GM20431 (cell line): ENCODE measurements around the gene CEBPG.

ENCODE experiments used
- in situ Hi-C: fragments of 300-500 bp; cut with MseI, MboI; formaldehyde crosslinking; loops from one replicate; pipeline ENCODE4 v1.15.0; 2020; ENCODE audit warnings: low sequenced_read_pairs; ENCODE audit not compliant: unreplicated experiment

CEBPG gene

DNA sequence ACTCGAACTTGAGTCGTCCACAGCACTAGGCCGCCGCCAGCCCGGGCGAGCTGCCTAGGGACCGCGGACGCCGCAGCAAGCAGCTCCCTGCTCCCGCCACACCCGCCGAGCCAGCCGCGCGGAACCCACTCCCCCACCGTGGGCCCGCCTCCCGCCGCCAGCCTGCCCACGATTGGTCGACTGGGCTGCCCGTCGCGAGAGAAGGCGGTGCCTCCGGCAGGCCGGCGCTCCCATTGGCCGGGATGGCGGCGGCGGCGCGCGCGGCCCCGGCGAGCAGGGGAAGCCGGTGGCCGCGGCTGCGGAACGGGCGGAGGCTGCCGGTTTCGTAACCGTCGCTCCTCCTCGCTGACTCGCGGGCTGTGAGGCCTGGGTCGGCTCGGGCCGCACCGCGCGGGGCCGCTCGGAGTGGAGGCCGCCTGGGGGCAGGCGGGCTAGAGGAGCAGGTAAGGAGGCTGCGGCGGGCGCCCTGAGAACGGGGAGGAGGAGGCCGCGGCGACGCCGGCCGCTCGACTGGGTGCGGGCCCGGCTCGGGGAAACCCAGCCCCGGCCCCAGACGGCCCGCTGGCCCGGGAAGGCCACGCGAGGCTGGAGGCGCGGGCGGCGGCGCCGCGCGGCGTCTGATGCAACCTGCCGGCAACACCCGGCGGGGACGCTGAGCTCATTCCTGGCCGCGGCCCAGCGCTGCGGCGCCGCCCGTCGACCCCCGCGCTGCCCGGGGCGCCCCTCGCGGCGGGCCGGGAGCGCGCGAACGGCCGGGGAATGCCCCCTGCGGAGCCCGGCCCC, at the start of gene CEBPG:
Gene CEBPG, plus strand, starts transcription at position 257 of the 783 bp plus-strand sequence. CDS start 5,531 bp downstream, outside the sequence.
- in situ Hi-C loops: no loop called here

DNA sequence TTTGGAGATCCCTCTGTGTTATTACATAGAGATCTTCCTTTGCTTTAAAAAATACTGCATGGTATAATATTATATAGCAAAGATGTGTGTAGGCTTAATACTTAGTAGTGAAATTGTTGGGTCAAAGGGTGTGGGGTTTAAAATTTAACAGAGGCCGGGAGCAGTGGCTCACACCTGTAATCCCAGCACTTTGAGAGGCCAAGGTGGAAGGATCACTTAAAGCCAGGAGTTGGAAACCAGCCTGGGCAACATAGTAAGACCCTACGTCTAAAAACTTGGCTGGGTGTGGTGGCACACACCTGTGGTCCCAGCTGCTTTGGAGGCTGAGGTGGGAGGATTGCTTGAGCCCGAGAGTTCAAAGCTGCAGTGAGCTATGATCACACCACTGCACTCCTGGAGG, 48.9 kb upstream of the CEBPG start:
- in situ Hi-C loops: no loop called here

DNA sequence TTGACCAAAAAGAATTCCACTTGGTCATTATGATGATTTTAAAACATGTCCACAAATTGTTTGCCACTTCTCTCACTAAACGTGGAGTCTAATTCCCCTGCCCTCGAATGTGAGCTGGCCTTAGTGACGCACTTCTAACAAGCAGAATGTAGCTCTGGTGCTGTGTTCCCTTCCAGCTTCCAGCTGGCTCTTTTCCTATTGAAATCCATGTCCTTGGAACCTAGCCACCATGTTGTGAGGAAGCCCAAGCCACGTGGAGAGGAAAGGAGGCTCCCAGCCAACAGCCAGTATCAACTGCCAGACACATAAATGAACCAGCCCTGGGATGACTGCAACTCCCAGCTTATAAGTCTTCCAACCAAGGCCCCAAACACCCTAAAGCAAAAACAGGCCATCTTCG, 47.6 kb upstream of the CEBPG start:
- in situ Hi-C loops: no loop called here

DNA sequence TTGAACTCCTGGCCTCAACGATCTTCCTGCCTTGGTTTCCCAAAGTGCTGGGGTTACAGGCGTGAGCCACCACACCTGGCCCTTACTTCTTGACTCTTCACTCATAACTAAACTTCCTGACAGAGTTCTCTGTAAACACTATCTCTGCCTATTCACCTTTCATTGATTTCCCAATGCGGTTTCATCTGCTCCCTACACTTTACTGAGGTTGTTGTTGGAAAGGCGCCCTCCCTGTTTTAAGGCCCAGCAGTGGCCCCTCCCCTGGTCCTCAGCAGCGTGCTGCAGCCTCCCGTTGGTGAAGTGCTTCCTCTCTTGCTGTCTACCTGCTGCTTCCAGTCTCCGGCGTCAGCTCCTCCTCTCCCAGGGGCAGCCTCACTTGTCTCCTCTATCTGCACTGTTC, 44.4 kb upstream of the CEBPG start:
- in situ Hi-C loops: no loop called here

DNA sequence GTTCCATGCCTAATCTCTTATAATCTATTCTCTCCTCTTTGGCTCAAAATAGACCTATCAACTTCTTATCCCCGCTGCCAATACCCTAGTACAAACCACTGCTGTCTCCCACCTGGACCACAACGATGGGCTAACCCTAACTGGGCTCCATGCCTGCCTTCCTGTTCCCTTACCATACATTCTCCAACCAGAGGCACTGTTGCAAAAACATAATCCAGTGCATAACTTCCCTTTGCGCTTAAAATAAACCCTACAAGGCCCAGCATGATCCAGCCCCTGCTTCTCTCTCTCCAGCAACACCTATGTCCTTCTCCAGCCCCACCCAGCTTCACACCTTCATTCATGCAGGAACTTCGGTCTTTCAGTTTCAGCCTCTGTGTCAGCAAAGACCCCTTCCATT, 43.8 kb upstream of the CEBPG start:
- in situ Hi-C loops: no loop called here

DNA sequence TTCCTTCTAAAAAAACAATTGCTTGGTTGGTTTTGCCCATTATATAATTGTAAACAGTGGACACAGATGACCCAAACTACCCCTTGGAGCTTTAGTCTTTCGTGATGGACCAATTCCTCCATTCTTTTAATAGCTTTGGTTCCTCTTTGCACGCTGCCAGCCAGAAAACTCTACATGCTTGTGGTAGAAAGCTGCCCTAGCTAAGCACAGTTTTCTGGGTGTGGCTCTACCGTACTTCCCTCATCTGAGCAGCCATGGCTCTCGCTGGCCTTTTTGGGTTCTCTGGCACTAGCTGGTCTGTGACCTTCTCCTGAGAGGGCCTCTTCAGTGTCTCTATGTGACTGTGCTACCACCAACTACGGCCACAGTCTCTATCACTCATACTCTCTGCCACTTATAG, 41.3 kb upstream of the CEBPG start:
- in situ Hi-C loops: no loop called here

DNA sequence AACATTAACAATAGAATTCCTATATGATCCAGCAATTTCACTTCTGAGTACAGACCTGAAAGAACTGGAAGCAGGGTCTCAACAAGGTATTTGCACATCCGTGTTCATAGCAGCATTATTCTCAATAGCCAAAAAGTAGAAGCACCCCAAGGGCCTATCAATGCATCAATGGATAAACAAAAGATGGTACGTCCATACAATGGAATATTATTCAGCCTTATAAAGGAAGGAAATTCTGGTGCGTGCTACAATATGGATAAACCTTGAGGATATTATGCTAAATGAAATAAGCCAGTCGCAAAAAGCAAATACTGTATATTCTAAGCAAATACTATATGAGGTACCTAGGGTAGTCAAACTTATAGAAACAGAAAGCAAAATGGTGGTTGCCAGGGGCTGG, 40.4 kb upstream of the CEBPG start:
- in situ Hi-C loops: no loop called here

DNA sequence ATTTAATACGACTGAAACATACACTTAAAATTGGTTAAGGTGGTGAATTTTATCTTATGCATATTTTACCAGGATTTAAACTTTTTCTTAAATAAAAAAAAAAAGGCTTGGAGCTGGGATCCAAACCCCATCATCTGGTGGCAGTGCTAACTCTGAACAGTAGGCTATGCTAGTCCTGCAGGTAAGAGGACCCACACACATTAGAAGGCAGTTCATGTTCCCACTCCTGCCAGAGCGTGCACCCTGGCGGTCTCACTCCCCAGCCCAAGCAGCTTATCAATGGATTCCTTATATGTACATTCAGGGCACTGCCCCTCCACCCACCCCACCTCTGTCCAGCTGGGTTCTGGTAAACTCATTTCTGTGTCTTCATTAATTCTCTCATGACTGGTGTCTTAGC, 39.9 kb upstream of the CEBPG start:
- in situ Hi-C loops: no loop called here

DNA sequence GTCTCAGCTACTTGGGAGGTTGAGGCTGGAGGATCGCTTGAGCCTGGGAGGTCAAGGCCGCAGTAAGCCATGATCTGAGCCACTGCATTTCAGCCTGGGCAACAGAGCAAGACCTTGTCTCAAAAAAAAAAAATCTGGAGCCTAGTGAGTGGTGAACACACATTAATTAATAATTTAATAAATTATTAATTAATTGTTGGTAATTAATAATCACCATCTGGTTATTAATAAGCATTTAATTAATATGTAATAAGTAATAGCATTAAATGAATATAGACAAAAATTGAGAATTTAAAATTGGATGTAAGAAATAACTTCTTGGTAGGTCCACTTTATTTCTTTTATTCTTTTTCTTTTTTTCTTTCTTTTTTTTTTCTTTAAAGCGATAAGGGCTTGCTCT, 39.2 kb upstream of the CEBPG start:
- in situ Hi-C loops: no loop called here

DNA sequence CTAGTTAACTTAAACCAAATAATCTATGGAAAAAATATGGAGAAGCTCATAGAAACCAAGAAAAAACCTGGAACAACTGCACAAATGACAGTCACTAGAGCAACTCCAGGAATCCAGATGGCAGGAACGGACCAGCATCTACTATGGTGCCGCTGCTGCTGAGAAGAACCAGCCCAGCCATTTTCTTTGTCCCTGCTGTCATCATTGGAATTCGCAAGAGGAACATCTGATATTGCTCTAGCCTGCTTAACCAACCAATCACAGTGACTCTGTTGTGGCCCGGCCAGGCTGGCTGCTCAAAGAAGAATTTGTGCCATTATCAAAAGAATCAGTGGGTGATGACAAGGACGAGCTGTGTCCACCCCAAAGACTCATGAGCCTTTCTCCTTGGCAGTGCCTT, 38.1 kb upstream of the CEBPG start:
- in situ Hi-C loops: no loop called here

DNA sequence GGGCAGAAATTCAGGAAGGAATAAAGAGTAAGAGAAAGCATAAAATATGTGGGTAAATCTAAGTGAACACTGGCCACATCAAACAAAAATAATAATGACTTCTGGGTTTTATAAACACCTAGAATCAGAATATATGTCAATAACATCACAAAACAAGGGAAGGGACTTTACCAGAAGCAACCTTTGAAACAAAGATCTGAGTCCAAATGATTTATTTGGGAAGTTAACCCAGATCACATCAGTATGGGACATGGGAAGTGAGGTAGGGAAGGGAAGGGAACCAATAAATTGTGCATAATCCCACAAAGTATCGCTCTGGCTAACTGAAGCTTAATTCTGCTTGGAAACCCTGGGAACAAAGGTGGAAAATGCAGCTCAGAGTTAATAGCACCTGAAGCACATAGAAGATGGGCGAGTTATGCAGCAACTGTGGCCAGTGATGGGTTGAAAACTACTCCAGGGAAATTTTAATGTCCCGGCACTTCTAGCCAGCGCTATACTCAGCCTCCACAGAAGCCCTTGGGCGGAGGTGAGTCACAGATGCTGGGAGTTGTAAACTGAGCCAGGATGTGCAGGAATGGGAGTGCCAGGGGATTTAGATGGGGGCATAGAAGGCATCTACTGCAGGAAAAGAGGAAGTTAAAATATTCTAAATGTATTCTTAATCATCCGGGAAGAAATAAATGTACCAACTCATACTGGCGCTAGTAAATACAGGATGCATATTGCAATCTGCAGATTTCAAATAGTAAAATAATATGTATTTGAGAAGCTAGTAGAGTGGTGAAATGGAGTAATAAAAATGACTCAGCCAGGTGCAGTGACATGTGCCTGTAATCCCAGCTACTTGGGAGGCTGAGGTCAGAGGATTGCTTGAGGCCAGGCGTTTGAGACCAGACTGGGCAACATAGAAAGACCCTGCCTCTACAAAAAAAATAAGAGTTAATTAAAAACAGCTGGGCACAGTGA, 34.2 kb upstream of the CEBPG start:
- in situ Hi-C loops: no loop called here

DNA sequence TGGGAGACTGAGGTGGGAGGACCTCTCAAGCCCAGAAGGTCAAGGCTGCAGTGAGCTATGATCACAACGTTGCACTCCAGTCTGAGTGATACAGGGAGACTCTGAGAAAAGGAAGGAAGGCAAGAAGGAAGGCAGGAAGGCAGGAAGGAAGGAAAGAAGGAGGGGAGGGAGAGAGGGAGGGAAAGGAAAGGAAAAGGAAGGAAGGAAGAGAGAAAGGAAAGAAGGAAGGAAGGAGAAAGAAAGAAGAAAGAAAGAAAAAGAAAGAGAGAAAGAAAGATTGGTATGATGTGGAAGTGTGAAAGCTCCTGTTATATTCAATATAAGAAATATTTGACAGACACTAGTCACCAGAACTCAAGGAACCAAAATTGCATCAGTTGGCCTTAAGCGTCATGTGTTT, 32.5 kb upstream of the CEBPG start:
- in situ Hi-C loops: no loop called here

DNA sequence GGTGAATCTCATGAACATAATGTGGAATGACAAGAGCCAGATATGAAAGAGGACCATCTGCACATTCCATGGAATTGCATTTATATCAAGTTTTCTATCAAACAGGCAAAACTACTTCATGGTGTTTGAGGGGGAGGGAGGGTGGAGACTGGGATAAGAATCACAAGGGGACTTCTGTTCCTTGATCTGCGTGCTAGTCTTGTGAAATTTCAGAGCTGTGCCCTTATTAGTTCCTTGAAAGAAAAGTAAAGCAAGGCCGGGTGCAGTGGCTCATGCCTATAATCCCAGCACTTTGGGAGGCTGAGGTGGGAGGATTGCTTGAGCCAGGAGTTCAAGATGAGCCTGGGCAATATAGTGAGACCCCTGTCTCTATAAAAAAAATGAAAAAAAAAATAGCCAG, 30.2 kb upstream of the CEBPG start:
- in situ Hi-C loops: no loop called here

DNA sequence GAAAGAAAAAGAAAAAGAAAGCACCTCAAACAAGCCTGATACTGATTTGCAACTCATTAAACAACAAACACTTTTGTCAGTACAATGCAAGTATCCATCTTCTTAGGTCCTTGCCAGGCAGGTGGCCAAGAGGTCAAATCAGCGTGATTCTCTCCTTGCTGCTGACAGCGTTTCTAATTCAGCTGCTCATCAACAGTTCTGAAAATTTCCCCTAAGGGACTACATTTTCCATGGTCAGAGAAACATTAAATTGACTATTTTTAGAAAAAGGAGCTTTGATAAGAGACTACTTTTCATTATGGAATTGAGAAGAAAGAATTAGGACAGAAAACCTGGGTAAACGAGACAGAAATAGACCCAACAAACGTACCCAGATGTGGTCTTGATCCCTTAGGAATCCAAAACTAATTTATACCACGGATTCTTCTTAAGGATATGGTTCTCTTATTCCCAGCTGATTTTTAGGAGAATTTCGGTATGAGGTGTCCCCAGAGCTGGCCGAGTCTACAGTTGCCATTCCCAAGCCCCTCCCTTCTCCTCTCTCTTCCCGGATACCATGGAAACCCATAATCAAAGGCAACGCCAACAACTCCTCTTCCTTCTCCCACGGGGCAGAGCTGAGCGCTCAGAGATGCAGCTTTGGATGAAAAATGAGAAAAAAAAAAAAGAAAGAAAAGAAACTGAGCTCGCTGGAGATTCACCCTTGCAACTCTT, 29.5 kb upstream of the CEBPG start:
- in situ Hi-C loops: no loop called here

DNA sequence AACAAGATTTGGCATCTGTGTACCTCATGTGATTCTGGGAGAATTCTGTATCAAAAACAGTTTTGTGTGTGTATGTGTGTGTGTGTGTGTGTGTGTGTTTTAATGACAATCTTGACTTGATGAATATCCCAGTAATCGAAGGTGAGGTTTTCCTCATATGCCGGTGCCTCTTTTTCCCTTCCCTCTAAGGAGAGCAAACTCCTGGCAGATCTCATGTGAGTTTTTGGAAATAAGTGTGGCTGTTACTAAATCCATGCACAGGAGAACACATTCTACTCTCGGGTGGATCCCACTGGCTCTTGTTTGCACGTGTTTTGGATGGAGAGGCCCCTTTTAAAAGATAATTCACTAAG, 29.0 kb upstream of the CEBPG start:
- in situ Hi-C loops: no loop called here

DNA sequence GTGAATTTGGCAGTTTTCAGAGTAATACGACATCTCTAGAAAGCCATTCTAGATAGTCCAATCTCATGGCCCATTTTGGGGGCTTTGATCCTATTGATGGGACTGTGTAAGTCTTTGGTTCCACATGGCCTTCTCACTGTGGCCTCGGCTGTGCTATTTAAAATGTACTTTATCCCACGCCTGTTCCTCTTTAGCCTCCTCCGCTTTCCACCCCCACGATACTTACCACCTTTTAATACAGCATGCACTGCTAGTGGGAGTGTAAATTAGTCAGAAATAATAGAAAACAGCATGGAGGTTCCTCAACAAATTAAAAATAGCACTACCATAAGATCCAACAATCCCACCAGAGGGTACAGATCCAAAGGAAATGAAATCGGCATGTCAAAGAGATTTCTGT, 28.3 kb upstream of the CEBPG start:
- in situ Hi-C loops: no loop called here

DNA sequence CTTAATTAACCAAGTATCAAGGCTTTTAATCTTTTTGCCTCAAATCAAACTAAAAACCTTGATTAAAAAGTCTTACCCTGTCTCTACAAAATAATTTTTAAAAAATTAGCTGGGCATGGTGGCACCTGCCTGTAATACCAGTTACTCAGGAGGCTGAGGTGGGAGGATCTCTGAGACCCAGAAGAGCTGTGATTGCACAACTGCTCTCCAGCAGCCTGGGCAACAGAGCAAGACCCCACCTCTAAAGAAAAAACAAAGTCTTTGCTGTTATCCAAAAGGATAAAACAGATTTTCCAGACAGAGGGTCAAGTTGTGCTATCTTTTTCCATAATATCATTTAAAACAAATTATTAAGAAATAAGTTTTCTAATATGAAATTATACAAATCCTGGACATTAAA, 26.8 kb upstream of the CEBPG start:
- in situ Hi-C loops: no loop called here

DNA sequence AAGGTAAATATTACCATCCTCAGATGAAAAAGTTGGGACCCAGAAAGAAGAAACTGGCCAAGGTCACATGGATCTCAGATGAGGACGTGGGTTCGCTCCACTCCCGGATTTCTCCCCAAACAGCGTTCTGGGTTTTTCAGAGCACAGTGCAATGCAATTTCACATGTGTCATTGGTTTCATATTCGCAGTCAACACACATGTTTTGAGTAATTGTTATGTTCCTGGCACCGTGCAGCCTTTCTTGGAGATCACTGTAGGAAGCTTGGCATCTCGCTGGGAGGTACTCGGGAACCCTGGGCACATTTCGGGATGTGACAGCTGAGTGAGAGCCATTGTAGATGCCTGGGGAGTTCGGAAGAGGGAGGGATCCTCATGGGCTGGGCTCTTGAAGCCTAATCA, 26.2 kb upstream of the CEBPG start:
- in situ Hi-C loops: no loop called here

DNA sequence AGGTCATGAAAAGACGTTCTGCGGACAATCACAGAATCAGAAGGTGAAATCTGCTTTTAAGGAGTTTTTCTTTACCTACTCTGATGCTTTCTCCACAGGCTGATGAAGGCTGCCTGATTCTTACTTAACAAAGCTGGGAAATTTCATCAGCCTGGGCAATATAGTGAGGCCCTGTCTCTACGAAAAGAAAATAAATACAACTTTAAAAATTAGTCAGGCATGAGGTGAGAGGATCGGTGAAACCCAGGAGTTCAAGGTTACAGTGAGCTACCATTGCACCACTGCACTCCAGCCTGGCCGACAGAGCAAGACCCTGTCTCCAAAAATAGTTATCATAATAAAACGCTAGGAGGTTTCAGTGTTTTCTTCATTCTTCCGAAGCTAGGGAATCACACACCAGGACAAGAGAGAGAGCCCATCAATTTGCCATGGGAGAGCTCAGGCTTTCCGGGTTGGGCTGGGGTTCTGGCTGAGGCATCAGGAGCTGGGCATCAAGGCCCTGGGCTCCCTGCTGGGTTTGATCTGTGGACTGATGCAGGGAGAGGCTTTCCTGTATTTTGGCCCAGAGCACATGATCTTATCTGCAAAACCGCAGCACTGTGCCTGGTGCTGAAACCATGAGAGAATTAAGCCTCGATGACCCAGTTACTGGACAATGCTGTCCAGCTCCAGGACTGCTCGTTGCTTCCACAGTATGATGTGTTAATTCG, 25.1 kb upstream of the CEBPG start:
- in situ Hi-C loops: no loop called here
